Adrenal gland (tissue), 5 donors: ENCODE measurements around the gene ACTR2.
"Not testable (repeated sequence)": the region's sequence is repeated elsewhere in the genome, so short reads cannot be mapped to it uniquely, and the experiment has no call there.

ENCODE experiments used
- POLR2A ChIP-seq, 2 donors: fragments of 450-650 bp; IDR thresholded peaks; one replicate each; pipeline ENCODE4 v1.6.1; 2017; ENCODE audit warnings: antibody characterized with exemption in 2 of 2, mild to moderate bottlenecking in 2 of 2, moderate library complexity in 1 of 2
- TF ChIP-seq, protein P1 (sequence below), 6 experiments: fragments of 450-650 bp in 4 of 6; fragments of 200-600 bp in 2 of 6; sonication (generic) in 1 of 6; IDR thresholded peaks; 1 replicate in 5 of 6; 2 replicates in 1 of 6; pipeline versions ENCODE4 v1.5.1 to v1.8.0; 2016 to 2021; ENCODE audit warnings: antibody characterized with exemption in 6 of 6, mild to moderate bottlenecking in 2 of 6, moderate library complexity in 1 of 6
- donor health status: DM: no; HTN: no; CAD: no.

DNA sequence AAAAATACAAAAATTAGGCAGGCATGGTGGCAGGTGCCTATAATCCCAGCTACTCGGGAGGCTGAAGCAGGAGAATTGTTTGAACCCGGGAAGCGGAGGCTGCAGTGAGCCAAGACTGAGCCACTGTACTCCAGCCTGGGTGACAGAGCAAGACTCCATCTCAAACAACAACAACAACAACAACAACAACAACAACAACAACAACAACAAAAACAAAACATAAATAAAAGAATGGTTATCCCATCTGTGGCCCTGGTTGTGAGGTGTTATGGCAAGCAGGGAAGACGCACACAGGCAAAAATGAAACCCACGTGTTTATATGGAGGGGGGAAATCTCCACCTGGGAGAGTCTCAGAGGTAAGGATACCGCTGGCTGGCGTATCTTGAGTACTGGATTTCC, 89.7 kb downstream of the ACTR2 start:
- TF ChIP-seq, protein P1, sequence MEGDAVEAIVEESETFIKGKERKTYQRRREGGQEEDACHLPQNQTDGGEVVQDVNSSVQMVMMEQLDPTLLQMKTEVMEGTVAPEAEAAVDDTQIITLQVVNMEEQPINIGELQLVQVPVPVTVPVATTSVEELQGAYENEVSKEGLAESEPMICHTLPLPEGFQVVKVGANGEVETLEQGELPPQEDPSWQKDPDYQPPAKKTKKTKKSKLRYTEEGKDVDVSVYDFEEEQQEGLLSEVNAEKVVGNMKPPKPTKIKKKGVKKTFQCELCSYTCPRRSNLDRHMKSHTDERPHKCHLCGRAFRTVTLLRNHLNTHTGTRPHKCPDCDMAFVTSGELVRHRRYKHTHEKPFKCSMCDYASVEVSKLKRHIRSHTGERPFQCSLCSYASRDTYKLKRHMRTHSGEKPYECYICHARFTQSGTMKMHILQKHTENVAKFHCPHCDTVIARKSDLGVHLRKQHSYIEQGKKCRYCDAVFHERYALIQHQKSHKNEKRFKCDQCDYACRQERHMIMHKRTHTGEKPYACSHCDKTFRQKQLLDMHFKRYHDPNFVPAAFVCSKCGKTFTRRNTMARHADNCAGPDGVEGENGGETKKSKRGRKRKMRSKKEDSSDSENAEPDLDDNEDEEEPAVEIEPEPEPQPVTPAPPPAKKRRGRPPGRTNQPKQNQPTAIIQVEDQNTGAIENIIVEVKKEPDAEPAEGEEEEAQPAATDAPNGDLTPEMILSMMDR (IDR thresholded peaks at IDR 0.05), result not testable (repeated sequence)
- not testable (repeated sequence) for TF ChIP-seq POLR2A (IDR thresholded peaks at IDR 0.05)
